ENCODE results near the gene NR2C2.

The NR2C2 gene

GRCh38 chr3:14947886-14948608, 664 bp downstream of the NR2C2 start:
- Histone ChIP-seq H3K4me2 (ENCODE audit: insufficient read depth, low read length) (peak overlapping the region; percentile 93), H3K4me3 (ENCODE audit: low read depth in 1 of 2, low read length in 2 of 2) (peak overlapping the region; percentile 31 to 75; a peak in 3 of 4 replicates), H3K9ac (ENCODE audit: low read depth, low read length) (peak overlapping the region; percentile 91), H2AFZ (ENCODE audit: low read depth, low read length) (peak overlapping the region; percentile 80), H3K36me3 (ENCODE audit: insufficient read depth, low read length) (peaks cover 50% of the 10 kb centered on the region), H3K27ac (ENCODE audit: low read length) (peak overlapping the region; percentile 95), H3K4me1 (ENCODE audit: insufficient read depth, low read length) (peaks cover 36% of the 10 kb centered on the region), H3K79me2 (ENCODE audit: insufficient read depth, low read length) (peaks cover 89% of the 10 kb centered on the region), H3K27me3 (ENCODE audit: insufficient read depth, low read length, poor library complexity) (no peaks in the 10 kb centered on the region), H4K20me1 (ENCODE audit: insufficient read depth, low read length) (peaks cover 47% of the 10 kb centered on the region), H3K9me3 (ENCODE audit: insufficient read depth, low read length, severe bottlenecking) (no peaks in the 10 kb centered on the region)
- peak; percentile 92 for ATAC-seq (ENCODE audit: insufficient read depth, low read depth)
- TF ChIP-seq EZH2 (IDR thresholded peaks at IDR 0.05; ENCODE audit: borderline replicate concordance, low read depth, low read length, severe bottlenecking) = no peak
- TF ChIP-seq CTCF (IDR thresholded peaks at IDR 0.05; ENCODE audit: borderline replicate concordance, extremely low read depth, low read length, poor library complexity, severe bottlenecking) = no peak
- DNase-seq = peak; percentile 97

GRCh38 chr3:14948609-14949038, 1.2 kb downstream of the NR2C2 start:
- Histone ChIP-seq H3K9me3 (ENCODE audit: insufficient read depth, low read length, severe bottlenecking) (no peaks in the 10 kb centered on the region), H3K27ac (ENCODE audit: low read length) (peak overlapping the region; percentile 89), H3K4me3 (ENCODE audit: low read depth in 1 of 2, low read length in 2 of 2) (peak overlapping the region; percentile 57 to 75), H3K4me2 (ENCODE audit: insufficient read depth, low read length) (peak overlapping the region; percentile 93), H4K20me1 (ENCODE audit: insufficient read depth, low read length) (peaks cover 44% of the 10 kb centered on the region), H3K4me1 (ENCODE audit: insufficient read depth, low read length) (peaks cover 36% of the 10 kb centered on the region), H3K9ac (ENCODE audit: low read depth, low read length) (peak overlapping the region; percentile 91), H2AFZ (ENCODE audit: low read depth, low read length) (peak overlapping the region; percentile 82), H3K27me3 (ENCODE audit: insufficient read depth, low read length, poor library complexity) (no peaks in the 10 kb centered on the region), H3K79me2 (ENCODE audit: insufficient read depth, low read length) (peaks cover 88% of the 10 kb centered on the region), H3K36me3 (ENCODE audit: insufficient read depth, low read length) (peaks cover 44% of the 10 kb centered on the region)
- ATAC-seq (ENCODE audit: insufficient read depth, low read depth) (no peak), DNase-seq (no peak)
- TF ChIP-seq EZH2 (IDR thresholded peaks at IDR 0.05; ENCODE audit: borderline replicate concordance, low read depth, low read length, severe bottlenecking) (no peak), CTCF (IDR thresholded peaks at IDR 0.05; ENCODE audit: borderline replicate concordance, extremely low read depth, low read length, poor library complexity, severe bottlenecking) (no peak)

GRCh38 chr3:14949126-14949525, 1.7 kb downstream of the NR2C2 start:
- Histone ChIP-seq H3K9me3 (ENCODE audit: insufficient read depth, low read length, severe bottlenecking) (no peaks in the 10 kb centered on the region), H3K4me1 (ENCODE audit: insufficient read depth, low read length) (peaks cover 36% of the 10 kb centered on the region), H3K79me2 (ENCODE audit: insufficient read depth, low read length) (peaks cover 87% of the 10 kb centered on the region), H3K4me2 (ENCODE audit: insufficient read depth, low read length) (peak overlapping the region; percentile 93), H3K36me3 (ENCODE audit: insufficient read depth, low read length) (peaks cover 39% of the 10 kb centered on the region), H2AFZ (ENCODE audit: low read depth, low read length) (peak overlapping the region; percentile 82; the same call in 1 of the 2 replicates), H3K27ac (ENCODE audit: low read length) (peak overlapping the region; percentile 89), H3K4me3 (ENCODE audit: low read depth in 1 of 2, low read length in 2 of 2) (peak overlapping the region; percentile 57 to 75; a peak in 3 of 4 replicates), H3K27me3 (ENCODE audit: insufficient read depth, low read length, poor library complexity) (no peaks in the 10 kb centered on the region), H3K9ac (ENCODE audit: low read depth, low read length) (peak overlapping the region; percentile 91), H4K20me1 (ENCODE audit: insufficient read depth, low read length) (peaks cover 39% of the 10 kb centered on the region)
- no peak for TF ChIP-seq EZH2 (IDR thresholded peaks at IDR 0.05; ENCODE audit: borderline replicate concordance, low read depth, low read length, severe bottlenecking)
- no peak for TF ChIP-seq CTCF (IDR thresholded peaks at IDR 0.05; ENCODE audit: borderline replicate concordance, extremely low read depth, low read length, poor library complexity, severe bottlenecking)
- no peak for DNase-seq
- no peak for ATAC-seq (ENCODE audit: insufficient read depth, low read depth)
